Esophagus squamous epithelium (tissue), 5 donors: ENCODE data around the gene CCDC187. TPM values are rescaled to one million over a fixed set of nuclear protein-coding genes. Genes with fewer than 3 reads are reported as not detected.

Source experiments
- DNase-seq: peaks from one replicate; lab custom pipeline; 2025; lab: John Stamatoyannopoulos, UW
- H3K27ac ChIP-seq, 4 donors: fragments of 200-600 bp; sonication (generic); one replicate each; pipeline ENCODE4 v1.5.1; 2016 to 2019; ENCODE audit warnings: mild to moderate bottlenecking in 1 of 4
- H3K27me3 ChIP-seq, 4 donors: fragments of 200-600 bp; sonication (generic); 1 replicate in 3 of 4; 2 replicates in 1 of 4; pipeline versions ENCODE4 v1.5.1 to v1.6.0; 2017 to 2021; ENCODE audit warnings: antibody characterized with exemption in 1 of 4
- H3K36me3 ChIP-seq, 3 donors: fragments of 200-600 bp; sonication (generic); one replicate each; pipeline ENCODE4 v1.5.1; 2016 to 2019
- H3K4me1 ChIP-seq, 3 donors: fragments of 200-600 bp; sonication (generic); one replicate each; pipeline ENCODE4 v1.5.1; 2017 to 2019
- H3K4me3 ChIP-seq, 4 donors: fragments of 200-600 bp; sonication (generic); 1 replicate in 3 of 4; 2 replicates in 1 of 4; pipeline ENCODE4 v1.5.1; 2016 to 2019; ENCODE audit warnings: mild to moderate bottlenecking in 2 of 4, moderate library complexity in 1 of 4
- H3K9me3 ChIP-seq, 3 donors: fragments of 200-600 bp; sonication (generic); one replicate each; pipeline ENCODE4 v1.5.1; 2016 to 2019
- CTCF ChIP-seq, 6 experiments: fragments of 450-650 bp in 4 of 6; fragments of 200-600 bp in 2 of 6; sonication (generic) in 2 of 6; IDR thresholded peaks; one replicate each; pipeline ENCODE4 v1.5.1; 2016 to 2019; ENCODE audit warnings: antibody characterized with exemption in 6 of 6, mild to moderate bottlenecking in 4 of 6, moderate library complexity in 4 of 6
- POLR2A ChIP-seq, 4 donors: fragments of 450-650 bp; IDR thresholded peaks; one replicate each; pipeline ENCODE4 v1.6.1; 2017; ENCODE audit warnings: antibody characterized with exemption in 4 of 4, mild to moderate bottlenecking in 4 of 4, moderate library complexity in 3 of 4
- WGBS, 2 donors: methylation state at CpG; one replicate each; pipeline ENCODE4 v1.1.5; 2018; 5-methylcytosine and 5-hydroxymethylcytosine counted together
- intact Hi-C: fragments of 100-400 bp; cut with DNase I; formaldehyde crosslinking; loops from one replicate; pipeline ENCODE4 v1.15.0; 2022
- total RNA-seq, 4 donors: library from RNA; depleted of rRNA; stranded (reverse); fragments of >200 nt; gene quantifications; one replicate each; pipeline ENCODE4 v1.1.0, GENCODE V29; 2016
- donor health status: DM: yes; HTN: yes; CAD: no.

The CCDC187 gene
- total RNA-seq, 4 donors from 2014 or later = not detected

- Histone ChIP-seq H3K27ac (no peak within 1 kb of the TSS), H3K36me3 (peaks cover 0 to 25% (median 7%) of the 10 kb centered on the region in 3 donors), H3K4me3 (no peak within 1 kb of the TSS), H3K4me1 (peaks cover 0 to 23% (median 0%) of the 10 kb centered on the region in 3 donors), H3K27me3 (peaks cover 28 to 61% (median 41%) of the 10 kb centered on the region in 4 donors), H3K9me3 (no peaks in the 10 kb centered on the region)
- TF ChIP-seq CTCF (IDR thresholded peaks at IDR 0.05) (no peak), POLR2A (IDR thresholded peaks at IDR 0.05) (no peak)
- 7 to 14% methylated on average over 6 to 9 of the region's 70 CpGs for WGBS, 2 donors
- intact Hi-C loops = loop anchor here (10.0 kb wide), 1 partner anchor 60 kb away; no protein-coding TSS in a partner anchor
- no peak for DNase-seq
Observed at GRCh38 chr9:136204838-136205706, 98.8 kb downstream of the CCDC187 start, which contains the start of gene LHX3. Gene LHX3, minus strand, starts transcription at chr9:136205128. Its CDS starts 116 bp downstream, at chr9:136205012.

GRCh38 chr9:136204145-136204805 lies 99.6 kb downstream of the CCDC187 start:
- H3K4me3 ChIP-seq = no peak overlapping the region
- DNase-seq = no peak
- H3K9me3 ChIP-seq = no peaks in the 10 kb centered on the region
- TF ChIP-seq CTCF (IDR thresholded peaks at IDR 0.05) (no peak), POLR2A (IDR thresholded peaks at IDR 0.05) (no peak)
- H3K36me3 ChIP-seq = peaks cover 0 to 17% (median 5%) of the 10 kb centered on the region in 3 donors
- H3K4me1 ChIP-seq = peaks cover 3 to 30% (median 4%) of the 10 kb centered on the region in 3 donors
- H3K27me3 ChIP-seq = peaks cover 35 to 69% (median 49%) of the 10 kb centered on the region in 4 donors
- WGBS, 2 donors = 44 to 79% methylated on average over 5 to 12 of the region's 25 CpGs
- intact Hi-C loops = loop anchor here (10.0 kb wide), 1 partner anchor 59 kb away; no protein-coding TSS in a partner anchor
- H3K27ac ChIP-seq = no peak overlapping the region

- DNase-seq = no peak
- intact Hi-C loops = loop anchor here (10.0 kb wide), 1 partner anchor 59 kb away; no protein-coding TSS in a partner anchor
- no peak overlapping the region for H3K4me3 ChIP-seq
- 10% methylated on average over 6 of the region's 33 CpGs; no CpG with 5 or more reads in 1 of the 2 donors for WGBS, 2 donors
- no peak overlapping the region for H3K27ac ChIP-seq
- H3K27me3 ChIP-seq = peaks cover 41 to 76% (median 51%) of the 10 kb centered on the region in 4 donors
- TF ChIP-seq CTCF (IDR thresholded peaks at IDR 0.05) (no peak), POLR2A (IDR thresholded peaks at IDR 0.05) (no peak)
- H3K36me3 ChIP-seq = peaks cover 0 to 10% (median 0%) of the 10 kb centered on the region in 3 donors
- no peaks in the 10 kb centered on the region for H3K9me3 ChIP-seq
- H3K4me1 ChIP-seq = peaks cover 5 to 37% (median 11%) of the 10 kb centered on the region in 3 donors
Observed at GRCh38 chr9:136203408-136204144, 100.3 kb downstream of the CCDC187 start.

- no peak for DNase-seq
- intact Hi-C loops = loop anchor here (10.0 kb wide), 1 partner anchor 58 kb away; no protein-coding TSS in a partner anchor
- no peaks in the 10 kb centered on the region for H3K9me3 ChIP-seq
- H3K36me3 ChIP-seq = peaks cover 0 to 3% (median 0%) of the 10 kb centered on the region in 3 donors
- peaks cover 42 to 85% (median 60%) of the 10 kb centered on the region in 4 donors for H3K27me3 ChIP-seq
- H3K4me3 ChIP-seq = no peak overlapping the region
- WGBS, 2 donors = 0 to 34% methylated on average over 1 to 8 of the region's 99 CpGs
- peaks cover 8 to 45% (median 15%) of the 10 kb centered on the region in 3 donors for H3K4me1 ChIP-seq
- TF ChIP-seq POLR2A (IDR thresholded peaks at IDR 0.05) = no peak
- no peak for TF ChIP-seq CTCF (IDR thresholded peaks at IDR 0.05)
- H3K27ac ChIP-seq = no peak overlapping the region
Observed at GRCh38 chr9:136202454-136203407, 101.2 kb downstream of the CCDC187 start.
